Left lobe of liver (tissue), 2 donors: ENCODE data around the gene LRRC70. TPM values are rescaled to one million over a fixed set of nuclear protein-coding genes. Genes with fewer than 3 reads are reported as not detected.

ENCODE experiments used
- ATAC-seq: fragments of 200-7000 bp; cut with Tn5 transposase; one replicate; pipeline ENCODE4 v1.9.1; 2020; ENCODE audit warnings: mild to moderate bottlenecking, moderate library complexity
- DNase-seq: peaks from one replicate; pipeline ENCODE4 v3.0.0-alpha.2; 2020; ENCODE audit warnings: low spot score
- total RNA-seq: library from RNA; stranded (reverse); gene quantifications from one replicate; pipeline ENCODE4 v1.2.1, GENCODE V29; 2021
- donor health status: DM: no; HTN: no; CAD: no; lungs with moderate emphysema.
- donor health status: DM: no; HTN: yes; CAD: no.

The LRRC70 gene
- total RNA-seq, 1 donor from 2014 or later: 0.30 TPM

DNA sequence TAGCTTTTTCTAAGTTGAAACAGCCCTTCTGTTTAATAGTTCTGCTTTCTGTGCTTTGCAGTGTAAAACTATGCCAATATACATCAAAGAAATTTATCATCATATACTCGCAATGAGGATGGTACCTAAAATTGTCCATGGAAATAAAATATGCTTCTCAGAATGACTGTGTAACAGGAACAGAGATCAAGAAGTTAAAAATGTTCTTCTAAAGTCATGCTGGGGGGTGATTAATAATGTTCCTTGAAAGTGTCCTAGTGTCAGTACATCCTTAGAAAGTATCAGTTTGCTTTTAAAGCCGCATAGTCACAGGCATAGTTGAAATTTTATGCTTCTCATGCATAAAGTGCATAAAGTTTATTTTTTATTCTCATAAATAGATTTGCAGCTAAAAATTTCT is 4.0 kb upstream of the LRRC70 start:
- DNase-seq (no peak), ATAC-seq (no peak)

GRCh38 chr5:62575066-62575465 is 3.6 kb upstream of the LRRC70 start:
- DNase-seq (no peak), ATAC-seq (no peak)

GRCh38 chr5:62575489-62575888 is 3.1 kb upstream of the LRRC70 start:
- DNase-seq: no peak
- ATAC-seq: no peak

GRCh38 chr5:62576570-62577170 is 1.9 kb upstream of the LRRC70 start:
- ATAC-seq (no peak), DNase-seq (no peak)

DNA sequence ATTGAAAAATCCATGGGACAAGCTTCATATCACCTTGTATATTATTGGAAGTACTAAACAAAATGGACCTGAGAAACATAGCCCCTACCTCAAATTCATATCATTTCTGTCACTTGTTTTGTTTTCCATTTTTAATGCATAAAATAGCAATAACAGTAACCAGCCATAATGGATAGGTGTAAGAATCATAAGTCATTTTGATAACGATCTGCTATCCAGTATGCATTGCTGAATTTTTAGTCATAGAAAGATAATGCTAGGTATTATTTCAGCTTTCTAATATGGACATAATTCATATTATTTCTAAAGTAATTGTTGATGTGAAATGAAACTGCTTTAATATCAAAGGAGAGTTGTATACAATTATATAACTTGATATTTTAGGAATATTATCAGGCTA is 1.1 kb upstream of the LRRC70 start:
- no peak for DNase-seq
- no peak for ATAC-seq

DNA sequence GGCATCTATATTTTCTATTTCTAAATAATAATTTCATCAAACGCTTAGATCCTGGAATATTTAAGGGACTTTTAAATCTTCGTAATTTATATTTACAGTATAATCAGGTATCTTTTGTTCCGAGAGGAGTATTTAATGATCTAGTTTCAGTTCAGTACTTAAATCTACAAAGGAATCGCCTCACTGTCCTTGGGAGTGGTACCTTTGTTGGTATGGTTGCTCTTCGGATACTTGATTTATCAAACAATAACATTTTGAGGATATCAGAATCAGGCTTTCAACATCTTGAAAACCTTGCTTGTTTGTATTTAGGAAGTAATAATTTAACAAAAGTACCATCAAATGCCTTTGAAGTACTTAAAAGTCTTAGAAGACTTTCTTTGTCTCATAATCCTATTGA is 1.1 kb downstream of the LRRC70 start:
- DNase-seq: no peak
- ATAC-seq: no peak

- ATAC-seq (no peak), DNase-seq (no peak)
These were observed 3.4 kb downstream of the LRRC70 start for GRCh38 chr5:62581836-62582597.

- DNase-seq: no peak
- ATAC-seq: no peak
These were observed 5.8 kb downstream of the LRRC70 start for GRCh38 chr5:62584391-62584790.

DNA sequence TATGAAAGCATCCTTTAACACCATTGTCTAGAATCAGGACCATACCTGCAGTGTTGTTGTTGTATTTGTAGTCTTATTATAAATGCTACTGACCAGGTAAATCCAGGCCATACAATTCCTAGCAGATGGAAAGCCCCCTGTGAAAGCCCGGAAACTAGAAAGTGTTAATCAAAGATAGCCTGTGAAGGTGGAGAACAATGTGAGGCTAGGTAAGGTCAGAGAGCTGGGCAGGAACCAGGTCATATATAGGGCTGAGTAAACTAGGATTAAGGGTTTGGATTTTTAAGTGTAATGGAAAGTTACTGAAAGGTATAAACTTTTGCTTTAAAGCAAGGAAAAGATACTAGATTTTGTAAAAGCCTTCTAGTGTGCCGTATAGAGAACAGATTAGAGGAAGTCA is 6.7 kb downstream of the LRRC70 start:
- DNase-seq: no peak
- no peak for ATAC-seq

DNA sequence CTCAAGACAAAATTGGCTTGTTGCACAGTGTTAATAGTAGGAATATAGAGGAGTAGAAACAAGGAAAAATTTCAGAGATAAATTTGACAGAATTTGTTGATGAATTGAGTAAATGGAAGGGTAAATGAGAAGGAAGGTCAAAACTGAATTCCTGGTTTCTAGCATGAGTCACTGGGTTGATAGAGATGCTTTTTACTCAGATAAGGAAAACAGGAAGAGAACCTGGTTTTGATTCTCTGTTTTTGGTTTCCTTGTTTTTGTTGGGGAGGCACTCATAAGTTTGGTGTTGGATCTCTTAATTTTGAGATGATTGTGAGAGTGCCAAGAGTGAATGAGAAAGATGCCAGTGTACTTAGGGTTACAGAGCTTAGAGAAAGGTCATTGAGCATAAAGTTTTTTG is 7.1 kb downstream of the LRRC70 start:
- DNase-seq (no peak), ATAC-seq (no peak)

GRCh38 chr5:62587737-62588136 is 9.1 kb downstream of the LRRC70 start:
- DNase-seq: peak; percentile 59
- peak; percentile 84 for ATAC-seq

DNA sequence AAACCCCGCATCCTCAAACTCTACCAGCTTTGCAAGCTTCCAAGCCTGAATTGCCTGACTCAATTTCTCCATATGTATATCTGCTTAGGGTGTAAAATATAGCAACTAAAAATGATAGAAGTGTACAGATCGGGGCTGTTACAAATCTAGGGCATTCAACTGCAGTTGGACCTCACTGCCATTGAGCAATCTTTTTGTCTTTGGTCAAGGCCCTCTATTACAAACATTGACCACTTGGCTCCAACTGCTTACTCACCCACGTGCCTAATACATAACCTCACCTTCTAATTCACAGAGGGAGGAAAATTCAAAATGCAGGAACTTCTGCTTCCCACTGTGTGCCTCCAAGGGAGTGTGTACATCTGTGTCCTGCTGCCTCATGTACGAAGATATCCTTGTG is 10.0 kb downstream of the LRRC70 start:
- DNase-seq (peak; percentile 69), ATAC-seq (peak; percentile 90)

DNA sequence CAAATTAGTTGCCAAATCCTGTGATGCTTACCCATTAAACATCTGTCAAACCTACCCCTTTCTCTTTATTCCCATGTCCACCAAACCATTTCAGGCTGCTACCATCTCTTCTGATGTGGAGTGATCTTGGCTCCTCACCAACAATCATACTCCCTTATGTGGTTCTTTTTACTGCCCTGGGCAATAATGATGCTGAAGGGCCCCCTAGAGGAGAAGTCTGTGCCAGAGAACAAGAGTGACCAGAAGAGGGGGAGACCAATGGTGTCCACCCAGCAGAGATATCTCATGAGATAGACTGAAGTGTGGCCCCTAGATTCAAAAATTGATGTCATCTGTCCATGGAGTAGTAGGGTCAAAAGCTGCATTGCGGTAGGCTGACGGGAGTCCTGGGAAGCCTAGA is 10.9 kb downstream of the LRRC70 start:
- no peak for ATAC-seq
- DNase-seq: no peak

GRCh38 chr5:62590387-62590786 is 11.8 kb downstream of the LRRC70 start:
- no peak for ATAC-seq
- no peak for DNase-seq

DNA sequence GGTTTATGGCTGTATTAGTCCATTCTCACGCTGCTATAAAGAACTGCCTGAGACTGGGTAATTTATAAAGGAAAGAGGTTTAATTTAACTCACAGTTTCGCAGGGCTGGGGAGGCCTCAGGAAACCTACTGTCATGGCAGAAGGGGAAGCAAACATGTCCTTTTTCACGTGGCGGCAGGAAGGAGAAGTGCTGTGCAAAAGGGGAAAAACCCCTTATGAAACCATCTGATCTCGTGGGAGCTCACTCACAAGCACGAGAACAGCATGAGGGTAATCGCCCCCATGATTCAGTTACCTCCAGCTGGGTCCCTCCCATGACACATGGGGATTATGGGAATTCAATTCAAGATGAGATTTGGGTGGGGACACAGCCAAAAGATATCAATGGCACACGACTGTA is 13.9 kb downstream of the LRRC70 start:
- DNase-seq: no peak
- no peak for ATAC-seq

GRCh38 chr5:62593331-62593730 is 14.7 kb downstream of the LRRC70 start:
- ATAC-seq: no peak
- no peak for DNase-seq

DNA sequence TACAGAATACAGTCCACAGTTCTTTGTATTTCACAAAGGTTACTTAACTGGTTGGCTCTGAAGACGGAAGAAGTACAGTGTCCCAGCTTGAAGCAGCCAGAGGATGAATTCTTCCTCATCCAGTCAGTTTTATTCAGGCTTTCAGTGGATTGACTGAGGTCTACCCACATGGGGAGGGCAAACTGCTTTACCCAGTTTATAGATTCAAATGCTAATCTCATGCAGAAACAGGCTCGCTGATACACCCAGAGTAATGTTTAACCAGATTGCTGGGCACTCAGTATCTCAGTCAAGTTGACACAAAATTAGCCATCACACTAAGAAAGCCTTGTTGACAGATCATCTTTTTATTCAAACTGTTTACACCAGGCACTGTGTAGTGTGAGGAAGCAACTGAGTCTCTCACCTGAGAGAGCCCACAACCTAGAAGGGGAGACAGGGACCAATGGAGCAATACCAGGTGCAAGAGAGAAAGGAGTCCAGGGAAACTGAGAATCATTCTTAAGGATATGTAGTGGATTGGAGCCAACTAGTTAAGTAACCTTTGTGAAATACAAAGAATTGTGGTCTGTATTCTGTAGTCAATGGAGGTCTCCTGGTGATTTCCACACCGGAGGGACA is 15.9 kb downstream of the LRRC70 start:
- ATAC-seq: peak; percentile 51
- no peak for DNase-seq

GRCh38 chr5:62596096-62596495 is 17.5 kb downstream of the LRRC70 start:
- no peak for ATAC-seq
- DNase-seq: no peak

DNA sequence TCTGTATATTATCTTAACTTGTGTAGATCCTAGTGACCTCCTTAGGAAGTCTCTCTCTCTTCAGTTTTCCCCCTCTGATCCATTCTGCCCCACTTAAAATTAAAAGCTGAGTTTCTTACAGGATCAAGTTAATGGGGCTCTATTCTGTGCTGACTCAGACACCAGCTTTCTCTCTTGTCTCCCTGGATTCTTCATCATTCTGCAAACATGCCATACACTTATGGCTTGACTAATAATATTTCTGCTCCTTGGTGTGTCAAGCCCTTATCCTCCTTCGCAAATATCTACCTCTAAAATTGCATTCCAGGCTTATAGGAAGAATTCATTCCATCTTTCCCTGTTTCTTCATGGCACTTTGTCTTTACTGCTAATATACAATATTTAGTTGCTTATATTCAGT is 18.1 kb downstream of the LRRC70 start:
- DNase-seq: no peak
- no peak for ATAC-seq

- ATAC-seq: no peak
- no peak for DNase-seq
These were observed 18.7 kb downstream of the LRRC70 start for GRCh38 chr5:62597314-62597713.

- DNase-seq (no peak), ATAC-seq (no peak)
These were observed 22.1 kb downstream of the LRRC70 start for GRCh38 chr5:62600560-62601252.

DNA sequence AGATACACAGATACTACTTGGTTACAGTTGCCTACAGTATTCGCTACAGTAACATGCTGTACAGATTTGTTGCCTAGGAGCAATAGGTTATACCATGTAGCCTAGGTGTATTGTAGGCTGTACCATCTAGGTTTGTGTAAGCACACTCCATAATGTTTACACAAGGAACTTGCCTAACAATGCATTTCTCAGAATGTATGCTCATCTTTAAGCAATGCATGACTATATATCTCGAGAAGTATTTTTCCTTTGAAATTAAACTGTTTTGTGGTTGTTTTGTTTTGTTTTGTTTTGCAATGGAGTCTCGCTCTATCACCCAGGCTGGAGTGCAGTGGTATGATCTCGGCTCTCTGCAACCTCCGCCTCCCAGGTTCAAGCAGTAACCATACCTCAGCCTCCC is 25.3 kb downstream of the LRRC70 start:
- no peak for DNase-seq
- no peak for ATAC-seq
